ENCODE data around the gene SLF1. TPM values are rescaled to one million over a fixed set of nuclear protein-coding genes. Genes with fewer than 3 reads are reported as not detected.

SLF1 gene
- polyA plus RNA-seq, 3 donors = 1.1 to 2.7 (median 2.0) TPM

DNA sequence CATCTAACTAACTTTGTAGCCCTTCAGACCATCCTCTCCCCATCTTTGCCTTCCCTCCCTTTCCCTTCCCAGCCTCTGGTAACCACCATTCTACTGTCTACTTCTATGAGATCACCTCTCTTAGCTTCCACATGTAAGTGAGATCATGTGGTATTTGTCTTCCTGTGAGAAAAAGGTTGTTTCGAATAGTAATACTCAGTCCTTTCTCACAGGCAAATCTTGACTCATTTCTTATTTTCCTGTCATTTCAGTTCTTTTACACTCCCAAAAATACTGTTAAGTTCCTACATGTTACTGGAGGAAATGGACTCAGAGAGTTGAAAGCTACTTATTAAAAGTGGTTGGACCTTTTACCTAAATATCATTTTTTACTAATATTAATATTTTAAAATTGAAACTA lies 82.1 kb downstream of the SLF1 start:
- H3K27me3 Mint-ChIP-seq (ENCODE audit: low read depth in 3 of 3) = no peaks in the 10 kb centered on the region
- H4K20me1 ChIP-seq (ENCODE audit: insufficient read depth, low read length) = no peaks in the 10 kb centered on the region
- no peaks in the 10 kb centered on the region for H3K9me3 Mint-ChIP-seq
- H3K4me3 ChIP-seq (replicated peaks in 1 of 3; ENCODE audit: low read depth in 2 of 3, low read length in 3 of 3) = no peak overlapping the region
- H2AFZ ChIP-seq (ENCODE audit: insufficient read depth, low read depth, low read length, poor library complexity, severe bottlenecking) = no peak overlapping the region
- WGBS (ENCODE audit: insufficient coverage) = no CpG with 5 or more reads among the region's 1 CpG
- no peak overlapping the region for H3K4me2 ChIP-seq (replicated peaks; ENCODE audit: extremely low read depth, low read length, poor library complexity, severe bottlenecking)
- no peaks in the 10 kb centered on the region for H3K4me1 ChIP-seq (ENCODE audit: control insufficient read depth in 1 of 2, insufficient read depth in 2 of 2, low read length in 2 of 2)
- DNase-seq = no peak
- H3K9me3 ChIP-seq (replicated peaks in 1 of 2; ENCODE audit: control insufficient read depth in 1 of 2, insufficient read depth in 1 of 2, low read length in 2 of 2) = no peaks in the 10 kb centered on the region
- intact Hi-C loops (cut with micrococcal nuclease) = no loop called here
- H3K4me3 Mint-ChIP-seq = no peak overlapping the region
- no peaks in the 10 kb centered on the region for H3K27me3 ChIP-seq (ENCODE audit: control insufficient read depth in 2 of 2, insufficient read depth in 2 of 2, low read length in 2 of 2)
- TF ChIP-seq, protein P1, sequence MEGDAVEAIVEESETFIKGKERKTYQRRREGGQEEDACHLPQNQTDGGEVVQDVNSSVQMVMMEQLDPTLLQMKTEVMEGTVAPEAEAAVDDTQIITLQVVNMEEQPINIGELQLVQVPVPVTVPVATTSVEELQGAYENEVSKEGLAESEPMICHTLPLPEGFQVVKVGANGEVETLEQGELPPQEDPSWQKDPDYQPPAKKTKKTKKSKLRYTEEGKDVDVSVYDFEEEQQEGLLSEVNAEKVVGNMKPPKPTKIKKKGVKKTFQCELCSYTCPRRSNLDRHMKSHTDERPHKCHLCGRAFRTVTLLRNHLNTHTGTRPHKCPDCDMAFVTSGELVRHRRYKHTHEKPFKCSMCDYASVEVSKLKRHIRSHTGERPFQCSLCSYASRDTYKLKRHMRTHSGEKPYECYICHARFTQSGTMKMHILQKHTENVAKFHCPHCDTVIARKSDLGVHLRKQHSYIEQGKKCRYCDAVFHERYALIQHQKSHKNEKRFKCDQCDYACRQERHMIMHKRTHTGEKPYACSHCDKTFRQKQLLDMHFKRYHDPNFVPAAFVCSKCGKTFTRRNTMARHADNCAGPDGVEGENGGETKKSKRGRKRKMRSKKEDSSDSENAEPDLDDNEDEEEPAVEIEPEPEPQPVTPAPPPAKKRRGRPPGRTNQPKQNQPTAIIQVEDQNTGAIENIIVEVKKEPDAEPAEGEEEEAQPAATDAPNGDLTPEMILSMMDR (IDR thresholded peaks at IDR 0.05) = no peak
- no peak overlapping the region for H3K27ac ChIP-seq (ENCODE audit: low read depth in 1 of 2, low read length in 2 of 2)
- H3K27ac Mint-ChIP-seq = peak overlapping the region in 2 of 7 donors; percentile 17 to 83
- no peak overlapping the region for H3K9ac ChIP-seq (ENCODE audit: insufficient read depth, low read length, poor library complexity, severe bottlenecking)
- H3K36me3 Mint-ChIP-seq = peaks cover 22 to 30% of the 10 kb centered on the region in 2 donors
- H3K36me3 ChIP-seq (replicated peaks in 1 of 2; ENCODE audit: control insufficient read depth in 1 of 2, insufficient read depth in 2 of 2, low read length in 2 of 2) = peaks cover 21 to 47% of the 10 kb centered on the region in 2 donors
- no peaks in the 10 kb centered on the region for H3K79me2 ChIP-seq (ENCODE audit: insufficient read depth, low read length)
- peaks cover 4% of the 10 kb centered on the region for H3K4me1 Mint-ChIP-seq

DNA sequence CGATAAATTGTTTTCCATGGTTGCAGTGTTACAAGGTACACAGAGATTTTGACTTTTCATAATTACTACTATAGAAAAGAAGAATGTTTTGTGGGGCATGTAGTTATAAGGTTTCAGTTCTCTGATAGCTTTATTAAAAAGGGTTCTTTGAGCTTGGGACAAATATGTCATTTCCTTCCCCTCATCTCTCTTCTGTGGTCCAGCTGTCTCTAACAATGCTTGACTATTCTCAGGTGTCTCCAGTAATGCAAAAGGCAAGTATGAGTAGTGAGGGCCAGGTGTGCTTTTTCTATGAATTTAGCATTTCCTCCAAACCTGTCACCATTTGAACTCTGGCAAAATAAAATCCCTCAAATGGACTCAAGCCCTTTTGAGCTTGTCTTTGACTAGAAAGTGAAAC lies 84.3 kb downstream of the SLF1 start:
- intact Hi-C loops (cut with micrococcal nuclease) = no loop called here
- Histone ChIP-seq H3K4me2 (replicated peaks; ENCODE audit: extremely low read depth, low read length, poor library complexity, severe bottlenecking) (no peak overlapping the region), H3K27ac (ENCODE audit: low read depth in 1 of 2, low read length in 2 of 2) (peak overlapping the region in 1 of 2 donors; percentile 44), H3K4me1 (ENCODE audit: control insufficient read depth in 1 of 2, insufficient read depth in 2 of 2, low read length in 2 of 2) (no peaks in the 10 kb centered on the region), H3K27me3 (ENCODE audit: control insufficient read depth in 2 of 2, insufficient read depth in 2 of 2, low read length in 2 of 2) (no peaks in the 10 kb centered on the region), H3K79me2 (ENCODE audit: insufficient read depth, low read length) (no peaks in the 10 kb centered on the region), H3K9me3 (replicated peaks in 1 of 2; ENCODE audit: control insufficient read depth in 1 of 2, insufficient read depth in 1 of 2, low read length in 2 of 2) (no peaks in the 10 kb centered on the region), H3K9ac (ENCODE audit: insufficient read depth, low read length, poor library complexity, severe bottlenecking) (no peak overlapping the region), H3K4me3 (replicated peaks in 1 of 3; ENCODE audit: low read depth in 2 of 3, low read length in 3 of 3) (no peak overlapping the region), H4K20me1 (ENCODE audit: insufficient read depth, low read length) (no peaks in the 10 kb centered on the region), H2AFZ (ENCODE audit: insufficient read depth, low read depth, low read length, poor library complexity, severe bottlenecking) (no peak overlapping the region), H3K36me3 (replicated peaks in 1 of 2; ENCODE audit: control insufficient read depth in 1 of 2, insufficient read depth in 2 of 2, low read length in 2 of 2) (peaks cover 29 to 58% of the 10 kb centered on the region in 2 donors)
- H3K27ac Mint-ChIP-seq = peak overlapping the region in 4 of 7 donors; percentile 30 to 54 (median 42)
- no peaks in the 10 kb centered on the region for H3K27me3 Mint-ChIP-seq (ENCODE audit: low read depth in 3 of 3)
- no peak overlapping the region for H3K4me3 Mint-ChIP-seq
- no peak for DNase-seq
- TF ChIP-seq, protein P1 (IDR thresholded peaks at IDR 0.05) = no peak
- H3K36me3 Mint-ChIP-seq = peaks cover 30 to 42% of the 10 kb centered on the region in 2 donors
- peaks cover 4% of the 10 kb centered on the region for H3K4me1 Mint-ChIP-seq
- no CpG with 5 or more reads among the region's 1 CpG for WGBS (ENCODE audit: insufficient coverage)
- no peaks in the 10 kb centered on the region for H3K9me3 Mint-ChIP-seq
